Upper lobe of left lung (tissue), 6 donors: ENCODE measurements around the gene SERPINE1. TPM values are rescaled to one million over a fixed set of nuclear protein-coding genes. Genes with fewer than 3 reads are reported as not detected.
"Not testable (repeated sequence)": the region's sequence is repeated elsewhere in the genome, so short reads cannot be mapped to it uniquely, and the experiment has no call there.

Source experiments
- ATAC-seq, 2 donors: fragments of 200-7000 bp; cut with Tn5 transposase; one replicate each; pipeline ENCODE4 v1.9.1; 2022; ENCODE audit warnings: mild to moderate bottlenecking in 2 of 2, moderate library complexity in 2 of 2; ENCODE audit not compliant: low FRiP score in 2 of 2
- DNase-seq, 2 donors: peaks; one replicate each; pipeline ENCODE4 v3.0.0-alpha.2; 2019 to 2020
- H3K27ac ChIP-seq, 4 donors: fragments of 200-600 bp; sonication (generic); one replicate each; pipeline ENCODE4 v1.5.1; 2016 to 2019
- H3K27me3 ChIP-seq, 4 donors: fragments of 200-600 bp; sonication (generic); one replicate each; pipeline ENCODE4 v1.5.1; 2017 to 2019
- H3K36me3 ChIP-seq, 4 donors: fragments of 200-600 bp; sonication (generic); one replicate each; pipeline ENCODE4 v1.5.1; 2016 to 2019
- H3K4me1 ChIP-seq, 4 donors: fragments of 200-600 bp; sonication (generic); one replicate each; pipeline ENCODE4 v1.5.1; 2018 to 2019
- H3K4me3 ChIP-seq, 4 donors: fragments of 200-600 bp; sonication (generic); one replicate each; pipeline ENCODE4 v1.5.1; 2017 to 2019; ENCODE audit warnings: mild to moderate bottlenecking in 2 of 4, moderate library complexity in 1 of 4
- H3K9me3 ChIP-seq, 4 donors: fragments of 200-600 bp; sonication (generic); one replicate each; pipeline ENCODE4 v1.5.1; 2018 to 2019
- EP300 ChIP-seq, 4 donors: sonication (generic); formaldehyde crosslinking; IDR thresholded peaks; one replicate each; pipeline ENCODE4 v1.5.1; 2017; ENCODE audit warnings: antibody characterized with exemption in 4 of 4, control low read depth in 2 of 4
- POLR2A ChIP-seq, 4 donors: fragments of 450-650 bp; IDR thresholded peaks; one replicate each; pipeline ENCODE4 v1.5.1; 2016 to 2017; ENCODE audit warnings: antibody characterized with exemption in 4 of 4, mild to moderate bottlenecking in 2 of 4
- POLR2AphosphoS5 ChIP-seq, 2 donors: sonication (generic); formaldehyde crosslinking; IDR thresholded peaks; one replicate each; pipeline ENCODE4 v1.5.1; 2017; ENCODE audit warnings: antibody characterized with exemption in 2 of 2
- WGBS, 2 donors: methylation state at CpG; one replicate each; pipeline ENCODE4 v1.1.5; 2017 to 2018; 5-methylcytosine and 5-hydroxymethylcytosine counted together
- total RNA-seq, 6 donors: library from RNA; depleted of rRNA in 4 of 6; stranded (reverse); fragments of >200 nt in 4 of 6; gene quantifications; one replicate each; pipeline versions ENCODE4 v1.1.0 to v1.2.1, GENCODE V29; 2016 to 2021
- TF ChIP-seq, protein P1 (sequence below), 6 experiments: fragments of 450-650 bp in 4 of 6; fragments of 200-600 bp in 2 of 6; sonication (generic) in 2 of 6; IDR thresholded peaks; one replicate each; pipeline ENCODE4 v1.5.1; 2016 to 2019; ENCODE audit warnings: antibody characterized with exemption in 6 of 6
- donor health status: DM: no; HTN: no; CAD: no; lungs with moderate emphysema.
- donor health status: DM: no; HTN: yes; CAD: no; lungs with severe emphysema.

The SERPINE1 gene
- total RNA-seq, 6 donors from 2014 or later: 8.4 to 125 (median 24.0) TPM

- no peaks in the 10 kb centered on the region for H3K36me3 ChIP-seq
- no peak for TF ChIP-seq POLR2A (IDR thresholded peaks at IDR 0.05)
- TF ChIP-seq, protein P1, sequence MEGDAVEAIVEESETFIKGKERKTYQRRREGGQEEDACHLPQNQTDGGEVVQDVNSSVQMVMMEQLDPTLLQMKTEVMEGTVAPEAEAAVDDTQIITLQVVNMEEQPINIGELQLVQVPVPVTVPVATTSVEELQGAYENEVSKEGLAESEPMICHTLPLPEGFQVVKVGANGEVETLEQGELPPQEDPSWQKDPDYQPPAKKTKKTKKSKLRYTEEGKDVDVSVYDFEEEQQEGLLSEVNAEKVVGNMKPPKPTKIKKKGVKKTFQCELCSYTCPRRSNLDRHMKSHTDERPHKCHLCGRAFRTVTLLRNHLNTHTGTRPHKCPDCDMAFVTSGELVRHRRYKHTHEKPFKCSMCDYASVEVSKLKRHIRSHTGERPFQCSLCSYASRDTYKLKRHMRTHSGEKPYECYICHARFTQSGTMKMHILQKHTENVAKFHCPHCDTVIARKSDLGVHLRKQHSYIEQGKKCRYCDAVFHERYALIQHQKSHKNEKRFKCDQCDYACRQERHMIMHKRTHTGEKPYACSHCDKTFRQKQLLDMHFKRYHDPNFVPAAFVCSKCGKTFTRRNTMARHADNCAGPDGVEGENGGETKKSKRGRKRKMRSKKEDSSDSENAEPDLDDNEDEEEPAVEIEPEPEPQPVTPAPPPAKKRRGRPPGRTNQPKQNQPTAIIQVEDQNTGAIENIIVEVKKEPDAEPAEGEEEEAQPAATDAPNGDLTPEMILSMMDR (IDR thresholded peaks at IDR 0.05): no peak
- peak; percentile 90 to 100 (median 95) for TF ChIP-seq EP300 (IDR thresholded peaks at IDR 0.05)
- peak; percentile 92 to 95 for TF ChIP-seq POLR2AphosphoS5 (IDR thresholded peaks at IDR 0.05)
- 46 to 60% methylated on average over 6 to 11 of the region's 11 CpGs for WGBS, 2 donors
- H3K4me1 ChIP-seq: peaks cover 14 to 43% (median 37%) of the 10 kb centered on the region in 4 donors
- H3K27ac ChIP-seq: peak overlapping the region; percentile 77 to 86 (median 84)
- no peaks in the 10 kb centered on the region for H3K9me3 ChIP-seq
- no peaks in the 10 kb centered on the region for H3K27me3 ChIP-seq
- ATAC-seq (peak in 1 of 2 donors; percentile 34), DNase-seq (peak in 1 of 2 donors; percentile 43)
- H3K4me3 ChIP-seq: no peak overlapping the region
Measured at GRCh38 chr7:101112233-101112632, 14.7 kb upstream of the SERPINE1 start.

DNA sequence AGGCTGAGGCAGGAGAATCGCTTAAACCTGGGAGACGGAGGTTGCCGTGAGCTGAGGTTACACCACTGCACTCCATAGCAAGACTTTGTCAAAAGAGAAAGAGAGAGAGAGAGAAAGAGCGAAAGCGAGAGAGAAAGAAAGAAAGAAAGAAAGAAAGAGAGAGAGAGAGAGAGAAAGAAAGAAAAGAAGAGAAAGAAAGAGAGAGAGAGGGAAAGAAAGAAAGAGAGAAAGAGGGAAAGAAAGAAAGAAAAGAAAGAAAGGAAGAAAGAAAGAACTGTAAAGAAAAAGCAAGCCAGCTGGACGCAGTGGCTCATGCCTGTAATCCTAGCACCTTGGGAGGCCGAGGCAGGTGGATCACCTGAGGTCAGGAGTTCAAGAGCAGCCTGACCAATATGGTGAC, 13.8 kb upstream of the SERPINE1 start:
- not testable (repeated sequence) for H3K27me3 ChIP-seq, ATAC-seq, H3K36me3 ChIP-seq, H3K4me3 ChIP-seq, DNase-seq, H3K9me3 ChIP-seq
- H3K27ac ChIP-seq: peak overlapping the region; percentile 77 to 86 (median 84)
- H3K4me1 ChIP-seq: peaks cover 14 to 45% (median 34%) of the 10 kb centered on the region in 4 donors
- 96 to 98% methylated on average over 7 of the region's 7 CpGs for WGBS, 2 donors

GRCh38 chr7:101113836-101114235, 13.1 kb upstream of the SERPINE1 start:
- Histone ChIP-seq H3K36me3 (no peaks in the 10 kb centered on the region), H3K27me3 (no peaks in the 10 kb centered on the region), H3K9me3 (no peaks in the 10 kb centered on the region), H3K27ac (peak overlapping the region in 2 of 4 donors; percentile 59 to 86), H3K4me1 (peaks cover 8 to 40% (median 31%) of the 10 kb centered on the region in 4 donors), H3K4me3 (no peak overlapping the region)
- TF ChIP-seq EP300 (IDR thresholded peaks at IDR 0.05) (no peak), POLR2A (IDR thresholded peaks at IDR 0.05) (no peak), POLR2AphosphoS5 (IDR thresholded peaks at IDR 0.05) (no peak)
- TF ChIP-seq, protein P1 (IDR thresholded peaks at IDR 0.05): no peak
- ATAC-seq (no peak), DNase-seq (no peak)
- 74 to 83% methylated on average over 11 of the region's 11 CpGs for WGBS, 2 donors

DNA sequence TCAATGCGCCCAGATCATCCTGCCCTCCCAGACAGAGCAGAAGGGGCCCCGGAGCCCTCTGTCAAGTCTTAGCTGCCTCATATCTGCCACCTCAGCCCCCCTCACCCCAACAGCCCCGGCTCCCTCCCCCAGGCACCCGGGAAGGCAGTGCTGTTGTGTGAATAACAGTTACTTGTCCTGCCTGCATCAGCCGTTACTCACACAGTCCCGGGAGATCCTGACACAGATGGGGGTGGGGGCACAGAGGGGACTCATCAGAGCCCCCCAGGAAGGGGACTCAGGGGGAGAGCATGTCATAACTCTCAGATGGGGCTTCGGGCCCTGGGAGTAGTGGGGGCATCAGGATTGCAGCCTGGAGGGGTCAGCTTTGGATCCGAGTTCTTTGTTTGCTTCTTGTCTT, 12.4 kb upstream of the SERPINE1 start:
- H3K4me1 ChIP-seq: peaks cover 6 to 33% (median 25%) of the 10 kb centered on the region in 4 donors
- TF ChIP-seq POLR2A (IDR thresholded peaks at IDR 0.05) (no peak), EP300 (IDR thresholded peaks at IDR 0.05) (no peak), POLR2AphosphoS5 (IDR thresholded peaks at IDR 0.05) (no peak)
- TF ChIP-seq, protein P1 (IDR thresholded peaks at IDR 0.05): no peak
- peak overlapping the region in 1 of 4 donors; percentile 59 for H3K27ac ChIP-seq
- 57 to 76% methylated on average over 6 to 8 of the region's 8 CpGs for WGBS, 2 donors
- ATAC-seq (no peak), DNase-seq (no peak)
- no peaks in the 10 kb centered on the region for H3K9me3 ChIP-seq
- no peak overlapping the region for H3K4me3 ChIP-seq
- H3K36me3 ChIP-seq: no peaks in the 10 kb centered on the region
- no peaks in the 10 kb centered on the region for H3K27me3 ChIP-seq

- Histone ChIP-seq H3K4me3 (no peak overlapping the region), H3K27ac (peak overlapping the region in 1 of 4 donors; percentile 59), H3K36me3 (no peaks in the 10 kb centered on the region), H3K4me1 (peaks cover 6 to 32% (median 26%) of the 10 kb centered on the region in 4 donors), H3K27me3 (no peaks in the 10 kb centered on the region), H3K9me3 (no peaks in the 10 kb centered on the region)
- no peak for TF ChIP-seq EP300 (IDR thresholded peaks at IDR 0.05)
- 87 to 97% methylated on average over 3 of the region's 3 CpGs for WGBS, 2 donors
- DNase-seq: no peak
- no peak for ATAC-seq
Measured at GRCh38 chr7:101115215-101115614, 11.7 kb upstream of the SERPINE1 start.

GRCh38 chr7:101116898-101117297, 10.0 kb upstream of the SERPINE1 start:
- Histone ChIP-seq H3K4me3 (no peak overlapping the region), H3K4me1 (peaks cover under 1 to 27% (median 22%) of the 10 kb centered on the region in 4 donors), H3K36me3 (no peaks in the 10 kb centered on the region), H3K27me3 (no peaks in the 10 kb centered on the region), H3K27ac (peak overlapping the region; percentile 34 to 71 (median 47)), H3K9me3 (no peaks in the 10 kb centered on the region)
- WGBS, 2 donors: 75 to 88% methylated on average over 10 of the region's 10 CpGs
- no peak for TF ChIP-seq POLR2A (IDR thresholded peaks at IDR 0.05)
- TF ChIP-seq, protein P1 (IDR thresholded peaks at IDR 0.05): no peak
- no peak for TF ChIP-seq EP300 (IDR thresholded peaks at IDR 0.05)
- no peak for TF ChIP-seq POLR2AphosphoS5 (IDR thresholded peaks at IDR 0.05)
- no peak for DNase-seq
- no peak for ATAC-seq
